ENCODE measurements around the gene MYOZ2. TPM values are rescaled to one million over a fixed set of nuclear protein-coding genes. Genes with fewer than 3 reads are reported as not detected.

Gene MYOZ2
- total RNA-seq, 1 donor from 2014 or later: 0.47 TPM

DNA sequence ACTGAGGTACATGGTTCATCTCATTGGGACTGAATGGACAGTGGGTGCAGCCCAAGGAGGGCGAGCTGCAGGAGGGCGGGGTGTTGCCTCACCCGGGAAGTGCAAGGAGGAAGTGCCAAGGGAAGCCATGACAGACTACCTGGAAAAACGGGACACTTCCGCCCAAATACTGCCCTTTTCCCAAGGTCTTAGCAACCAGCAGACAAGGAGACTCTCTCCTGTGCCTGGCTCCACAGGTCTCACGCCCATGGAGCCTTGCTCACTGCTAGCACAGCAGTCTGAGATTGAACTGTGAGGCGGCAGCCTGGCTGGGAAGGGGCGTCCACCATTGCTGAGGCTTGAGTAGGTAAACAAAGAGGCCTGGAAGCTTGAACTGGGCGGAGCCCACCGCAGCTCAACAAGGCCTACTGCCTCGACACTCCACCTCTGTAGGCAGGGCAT, 62.2 kb downstream of the MYOZ2 start:
- DNase-seq (ENCODE audit: low spot score): no peak

DNA sequence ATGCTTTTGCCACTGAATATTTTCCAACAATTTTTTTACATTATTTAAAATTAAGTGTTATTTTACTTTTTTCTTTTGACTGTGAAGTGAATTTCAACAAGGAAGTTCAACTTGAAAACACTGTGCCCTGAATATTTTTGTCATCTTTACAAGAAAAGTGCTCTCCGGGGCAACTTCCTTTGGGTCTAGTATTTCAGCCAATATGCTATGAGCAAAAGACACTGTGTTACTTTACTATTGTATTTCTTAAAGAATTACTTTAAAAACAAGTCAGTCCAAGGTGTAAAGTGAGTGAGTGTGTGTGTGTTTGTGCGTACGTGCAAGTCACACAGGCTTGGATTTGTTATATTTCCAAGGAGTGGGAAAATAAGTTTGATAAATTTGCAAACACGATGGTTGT, 69.3 kb downstream of the MYOZ2 start:
- no peak for DNase-seq (ENCODE audit: low spot score)

DNA sequence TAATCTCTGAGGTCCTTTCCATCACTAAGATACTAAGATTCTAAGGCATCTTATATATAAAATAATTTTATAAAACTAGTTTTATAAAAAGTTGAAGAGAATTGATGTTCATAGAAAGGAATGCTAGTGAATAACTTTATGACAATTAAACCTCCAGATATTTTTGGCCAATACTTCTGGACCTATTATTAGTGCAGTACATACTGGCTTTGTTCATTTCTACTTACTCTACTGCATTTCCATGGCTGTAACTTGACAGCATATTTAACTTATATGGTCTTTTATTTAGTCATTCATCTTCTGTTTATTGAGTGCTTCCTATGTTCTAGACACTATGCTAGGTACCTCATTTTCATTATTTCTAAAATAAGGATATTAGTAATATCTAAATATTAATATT, 70.1 kb downstream of the MYOZ2 start:
- DNase-seq (ENCODE audit: low spot score): no peak

DNA sequence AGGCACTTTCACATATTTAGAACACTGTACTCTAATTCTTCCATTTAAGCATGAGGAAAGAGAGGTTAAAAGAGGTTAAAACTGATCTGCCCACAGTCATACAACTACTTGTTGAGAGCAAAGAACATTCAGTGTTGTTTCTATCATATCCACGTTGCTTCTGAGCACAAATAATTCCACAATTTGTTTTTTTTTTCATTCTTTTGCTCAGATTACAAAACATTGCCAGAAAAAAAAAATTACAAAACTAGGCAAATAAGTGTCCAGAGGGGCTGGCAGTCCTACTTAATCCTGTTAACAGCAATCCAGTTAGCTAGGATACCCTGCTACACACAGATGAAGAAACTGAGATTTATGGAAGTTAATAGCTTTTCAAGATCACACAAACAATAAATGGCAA, 70.5 kb downstream of the MYOZ2 start:
- DNase-seq (ENCODE audit: low spot score): no peak

DNA sequence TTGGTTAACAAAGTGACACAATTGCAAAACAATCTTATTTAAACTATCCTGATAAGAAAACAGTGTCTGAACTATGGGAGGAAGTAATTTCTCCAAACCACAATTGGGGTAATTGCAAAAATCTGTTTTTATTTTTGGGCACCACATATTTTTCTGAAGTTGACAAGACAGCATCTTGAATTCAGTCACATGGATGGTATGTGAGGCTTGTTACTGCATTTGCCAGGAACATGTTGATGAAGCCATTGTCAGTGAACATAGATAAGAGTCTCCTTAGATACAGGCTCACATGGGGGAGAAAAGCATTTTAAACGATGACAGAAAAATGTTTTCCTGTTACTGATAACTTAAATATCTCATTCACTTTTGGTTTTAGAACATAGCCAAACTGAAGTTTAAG, 71.4 kb downstream of the MYOZ2 start:
- DNase-seq (ENCODE audit: low spot score): no peak

DNA sequence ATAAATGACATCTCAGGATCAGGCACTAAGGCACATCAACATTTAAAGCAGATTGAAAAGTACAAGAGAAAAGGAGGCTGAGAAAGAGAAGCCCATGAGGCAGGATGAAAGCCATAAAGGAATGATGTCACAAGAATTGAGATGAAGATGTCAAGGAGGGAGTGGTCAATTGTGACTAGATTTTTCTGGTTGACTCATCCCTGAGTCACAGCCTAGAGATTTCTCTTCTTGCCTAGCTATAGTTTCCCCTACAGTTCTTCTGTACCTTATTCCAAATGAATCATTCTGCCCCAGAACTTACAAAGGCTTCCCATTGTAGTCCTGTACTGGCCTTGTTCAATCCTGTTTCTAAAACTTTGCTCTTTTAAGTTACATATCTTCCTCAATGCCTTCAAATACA, 73.4 kb downstream of the MYOZ2 start:
- no peak for DNase-seq (ENCODE audit: low spot score)

GRCh38 chr4:119209586-119209985, 74.0 kb downstream of the MYOZ2 start:
- no peak for DNase-seq (ENCODE audit: low spot score)

DNA sequence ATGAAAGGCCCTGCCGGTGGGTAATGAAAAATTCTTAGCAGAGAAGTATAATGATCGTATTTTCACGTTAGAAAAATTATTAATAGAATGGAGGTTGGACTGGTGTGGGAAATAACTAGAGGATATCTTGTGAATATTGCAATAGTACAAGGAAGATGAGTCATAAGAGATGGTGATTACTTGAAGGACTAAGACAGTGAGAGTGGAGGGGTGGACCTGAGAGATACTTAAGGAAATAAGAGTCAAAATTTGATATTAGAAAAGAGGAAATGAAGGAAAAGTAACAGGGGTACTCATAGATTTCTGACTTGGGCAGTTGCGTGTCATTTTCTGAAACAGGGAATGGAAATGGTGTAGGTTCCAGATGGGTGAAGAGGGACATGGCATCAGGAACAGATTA, 75.1 kb downstream of the MYOZ2 start:
- DNase-seq (ENCODE audit: low spot score): no peak

GRCh38 chr4:119211867-119212233, 76.2 kb downstream of the MYOZ2 start:
- DNase-seq (ENCODE audit: low spot score): no peak

DNA sequence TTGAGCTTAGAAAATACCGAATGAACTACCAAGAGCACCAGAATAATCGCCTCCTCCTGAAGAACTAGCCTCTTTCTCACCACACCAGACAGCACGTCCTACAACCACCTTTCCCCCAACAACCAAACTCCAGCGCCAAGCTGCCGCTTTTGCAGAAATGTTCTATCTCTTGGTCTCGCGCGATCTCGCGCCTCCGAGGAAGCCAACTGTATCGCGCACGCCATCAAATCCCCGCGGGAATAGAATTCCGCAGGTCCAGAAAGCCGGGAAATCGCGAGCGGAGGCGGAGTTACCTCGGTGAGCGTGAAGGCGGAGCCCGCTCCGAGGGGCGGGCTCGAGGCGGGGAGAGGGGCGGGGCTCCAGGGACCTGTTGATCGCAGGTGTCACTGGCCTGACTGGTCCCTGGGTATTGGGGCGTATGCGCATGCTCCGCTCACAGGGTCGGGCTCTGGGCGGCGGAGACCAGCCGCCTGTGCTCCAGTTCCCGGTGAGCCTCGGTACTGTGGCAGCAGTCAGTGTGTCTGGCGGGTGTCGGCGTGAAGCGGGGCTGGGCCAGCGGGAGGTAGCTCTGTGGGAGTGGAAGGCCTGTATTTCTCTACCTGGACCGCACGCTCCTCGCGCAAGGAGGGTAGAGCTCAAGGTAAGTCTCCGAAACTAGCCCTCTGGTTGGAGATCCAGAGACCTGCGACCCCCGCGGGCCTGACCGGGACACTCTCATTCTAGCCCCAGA, 76.8 kb downstream of the MYOZ2 start, which contains the start of gene USP53:
Gene USP53 (plus strand): TSS at position 480 of the 730 bp plus-strand sequence. CDS start 27,047 bp downstream, outside the sequence.
- DNase-seq (ENCODE audit: low spot score): peak; percentile 99

- peak; percentile 91 for DNase-seq (ENCODE audit: low spot score)
Observed at GRCh38 chr4:119212964-119213606, 77.5 kb downstream of the MYOZ2 start.

DNA sequence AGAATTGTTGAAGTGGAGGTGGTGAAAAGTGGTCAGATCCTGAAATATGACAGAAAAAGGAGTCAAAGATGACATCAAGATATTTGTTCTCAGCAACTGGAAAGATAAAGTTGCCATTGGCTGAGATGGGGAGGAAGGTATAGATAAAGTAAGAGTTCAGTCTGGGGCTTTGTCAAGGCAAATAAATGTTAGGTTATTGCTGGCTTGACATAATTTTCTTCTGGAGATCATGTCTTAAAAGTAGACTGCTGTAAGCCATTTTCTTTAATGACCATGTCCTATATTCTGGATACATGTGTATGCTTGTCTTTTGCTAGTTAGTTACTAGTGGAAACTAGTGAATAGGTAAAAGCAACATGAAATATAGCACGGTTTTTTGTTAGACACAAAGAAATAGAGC, 82.5 kb downstream of the MYOZ2 start:
- no peak for DNase-seq (ENCODE audit: low spot score)

GRCh38 chr4:119221412-119221811, 85.8 kb downstream of the MYOZ2 start:
- DNase-seq (ENCODE audit: low spot score): no peak

- no peak for DNase-seq (ENCODE audit: low spot score)
Observed at GRCh38 chr4:119227690-119228089, 92.1 kb downstream of the MYOZ2 start.

DNA sequence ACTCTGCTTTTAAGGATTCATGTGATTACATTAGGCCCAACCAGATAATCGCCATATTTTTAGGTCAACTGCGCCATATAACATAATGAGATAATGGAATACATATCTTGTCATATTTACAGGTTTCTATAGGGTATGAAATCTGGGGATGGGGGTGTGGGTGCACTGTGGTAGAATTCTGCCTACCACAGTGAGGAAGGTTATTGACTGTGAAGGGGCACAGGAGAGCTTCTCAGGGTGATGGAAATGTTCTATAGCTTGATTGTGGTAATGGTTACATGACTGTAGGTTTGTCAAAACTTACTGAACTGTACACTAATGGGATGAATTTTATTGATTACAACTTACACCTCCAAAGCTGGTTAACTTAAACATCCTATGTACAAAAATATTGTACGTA, 92.8 kb downstream of the MYOZ2 start:
- DNase-seq (ENCODE audit: low spot score): no peak

GRCh38 chr4:119229908-119230687, 94.5 kb downstream of the MYOZ2 start:
- DNase-seq (ENCODE audit: low spot score): no peak

- no peak for DNase-seq (ENCODE audit: low spot score)
Observed at GRCh38 chr4:119231491-119231890, 95.9 kb downstream of the MYOZ2 start.

DNA sequence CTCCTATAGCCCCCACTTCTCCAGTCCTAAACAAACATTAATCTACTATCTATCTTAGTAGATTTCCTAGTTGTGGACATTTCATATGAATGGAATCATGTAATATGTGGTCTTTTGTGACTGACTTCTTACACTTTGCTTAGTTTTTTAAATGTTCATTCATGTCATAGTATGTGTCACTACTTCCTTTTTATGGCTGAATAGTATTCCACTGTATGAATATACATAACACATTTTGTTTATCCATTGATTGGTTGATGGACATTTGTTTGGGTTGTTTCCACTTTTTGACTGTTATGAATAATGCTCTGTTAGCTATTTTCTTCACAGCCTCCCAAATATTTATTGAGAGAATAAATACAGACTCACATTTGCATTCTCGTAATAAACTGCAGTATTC, 96.7 kb downstream of the MYOZ2 start:
- no peak for DNase-seq (ENCODE audit: low spot score)

GRCh38 chr4:119233191-119233590, 97.6 kb downstream of the MYOZ2 start:
- no peak for DNase-seq (ENCODE audit: low spot score)

- DNase-seq (ENCODE audit: low spot score): no peak
Observed at GRCh38 chr4:119233750-119234149, 98.1 kb downstream of the MYOZ2 start.

- DNase-seq (ENCODE audit: low spot score): no peak
Observed at GRCh38 chr4:119237201-119237600, 101.6 kb downstream of the MYOZ2 start.

All from ureter (tissue), 1 donor.